SIG-M5 (cell line): ENCODE results near the gene QRSL1.
"Not testable (repeated sequence)": the region's sequence is repeated elsewhere in the genome, so short reads cannot be mapped to it uniquely, and the experiment has no call there.

Source experiments
- DNase-seq: peaks from one replicate; lab custom pipeline; 2025; lab: John Stamatoyannopoulos, UW

The QRSL1 gene

GRCh38 chr6:106685833-106686232 is 56.5 kb downstream of the QRSL1 start:
- DNase-seq: no peak

- no peak for DNase-seq
These were observed 59.0 kb downstream of the QRSL1 start for GRCh38 chr6:106688177-106688951.

GRCh38 chr6:106692112-106692818 is 62.9 kb downstream of the QRSL1 start:
- no peak for DNase-seq

- DNase-seq: no peak
These were observed 63.4 kb downstream of the QRSL1 start for GRCh38 chr6:106692819-106693208.

- no peak for DNase-seq
These were observed 64.0 kb downstream of the QRSL1 start for GRCh38 chr6:106693418-106693817.

GRCh38 chr6:106694343-106694742 is 65.0 kb downstream of the QRSL1 start:
- no peak for DNase-seq

- no peak for DNase-seq
These were observed 71.2 kb downstream of the QRSL1 start for GRCh38 chr6:106700581-106700980.

- DNase-seq: not testable (repeated sequence)
These were observed 71.8 kb downstream of the QRSL1 start for GRCh38 chr6:106701201-106701600.

GRCh38 chr6:106702046-106702445 is 72.7 kb downstream of the QRSL1 start:
- DNase-seq: no peak

- no peak for DNase-seq
These were observed 73.2 kb downstream of the QRSL1 start for GRCh38 chr6:106702451-106703110.

GRCh38 chr6:106704327-106704726 is 74.9 kb downstream of the QRSL1 start:
- DNase-seq: no peak

GRCh38 chr6:106705156-106705555 is 75.8 kb downstream of the QRSL1 start:
- no peak for DNase-seq

GRCh38 chr6:106710580-106710979 is 81.2 kb downstream of the QRSL1 start:
- no peak for DNase-seq

- DNase-seq: no peak
These were observed 84.9 kb downstream of the QRSL1 start for GRCh38 chr6:106714281-106714680.

GRCh38 chr6:106715922-106716321 is 86.5 kb downstream of the QRSL1 start:
- DNase-seq: no peak

GRCh38 chr6:106716966-106717365 is 87.6 kb downstream of the QRSL1 start:
- no peak for DNase-seq
